IMR-90 (cell line): ENCODE results near the gene RIMS3. TPM values are rescaled to one million over a fixed set of nuclear protein-coding genes. Genes with fewer than 3 reads are reported as not detected.

Experiments used
- ATAC-seq: fragments of 200-7000 bp; cut with Tn5 transposase; 2 replicates; pipeline ENCODE4 v1.9.1; 2020; ENCODE audit warnings: low read depth, mild to moderate bottlenecking, moderate library complexity
- BruUV-seq: library from RNA; stranded (reverse); fragments of 400-500 nt; replicated peaks from 2 replicates; lab custom pipeline; 2021; lab: Mats Ljungman, UMichigan
- CTCF ChIA-PET: fragments of 300-600 bp; formaldehyde crosslinking; extraction: SDS; loops from one replicate; lab custom pipeline; 2021; ENCODE audit warnings: antibody characterized with exemption; lab: Yijun Ruan, JAX
- POLR2A ChIA-PET: fragments of 300-600 bp; sonication (Branson Sonifier 250); formaldehyde crosslinking; loops from one replicate; lab custom pipeline; 2022; ENCODE audit warnings: antibody characterized with exemption; ENCODE audit not compliant: unreplicated experiment; lab: Charles Lee
- DNase-seq: peaks from one replicate; pipeline ENCODE4 v3.0.0; 2013
- H2AFZ ChIP-seq: replicated peaks from 2 replicates; pipeline ENCODE3; 2013; ENCODE audit warnings: low read length, mild to moderate bottlenecking; ENCODE audit not compliant: poor library complexity
- H2AK5ac ChIP-seq: 2 replicates; pipeline ENCODE4 v1.6.1; 2013; ENCODE audit warnings: low read depth, low read length, inconsistent platforms
- H2AK9ac ChIP-seq: replicated peaks from 2 replicates; pipeline ENCODE3; 2013; ENCODE audit warnings: mild to moderate bottlenecking, low read depth, low read length, moderate library complexity; ENCODE audit not compliant: poor library complexity
- H2BK120ac ChIP-seq: 2 replicates; pipeline ENCODE4 v1.6.1; 2013; ENCODE audit warnings: low read depth, low read length, inconsistent platforms
- H2BK15ac ChIP-seq: 3 replicates; pipeline ENCODE4 v1.6.1; 2013; ENCODE audit warnings: low read depth, low read length, inconsistent platforms
- H2BK20ac ChIP-seq: 2 replicates; pipeline ENCODE4 v1.6.1; 2013; ENCODE audit warnings: low read depth, mild to moderate bottlenecking, inconsistent platforms, low read length, moderate library complexity
- H2BK5ac ChIP-seq: 2 replicates; pipeline ENCODE4 v1.6.1; 2013; ENCODE audit warnings: mild to moderate bottlenecking, low read depth, low read length, inconsistent platforms; ENCODE audit not compliant: poor library complexity, severe bottlenecking
- H3K14ac ChIP-seq: replicated peaks from 2 replicates; pipeline ENCODE4 v1.6.1; 2013; ENCODE audit warnings: low read depth, low read length, inconsistent platforms
- H3K18ac ChIP-seq: 2 replicates; pipeline ENCODE4 v1.6.1; 2013; ENCODE audit warnings: low read depth, low read length, control low read depth
- H3K23ac ChIP-seq: 2 replicates; pipeline ENCODE4 v1.6.1; 2013; ENCODE audit warnings: low read depth, low read length, inconsistent platforms
- H3K27ac ChIP-seq: 2 replicates; pipeline ENCODE4 v1.5.1; 2013; ENCODE audit warnings: mild to moderate bottlenecking, control low read depth, low read length; ENCODE audit not compliant: insufficient read depth
- H3K27me3 ChIP-seq: 2 replicates; pipeline ENCODE4 v1.6.1; 2013; ENCODE audit warnings: low read length; ENCODE audit not compliant: control insufficient read depth, insufficient read depth
- H3K36me3 ChIP-seq: 2 replicates; pipeline ENCODE4 v1.6.1; 2013; ENCODE audit warnings: low read length, mixed read lengths; ENCODE audit not compliant: control insufficient read depth, insufficient read depth
- H3K4ac ChIP-seq: 2 replicates; pipeline ENCODE4 v1.6.1; 2013; ENCODE audit warnings: low read depth, low read length, inconsistent platforms
- H3K4me1 ChIP-seq: 2 replicates; pipeline ENCODE4 v1.6.1; 2013; ENCODE audit warnings: low read length, mixed read lengths; ENCODE audit not compliant: control insufficient read depth, insufficient read depth
- H3K4me2 ChIP-seq: 2 replicates; pipeline ENCODE4 v1.6.1; 2013; ENCODE audit warnings: low read depth, mild to moderate bottlenecking, control low read depth, low read length, moderate library complexity
- H3K4me3 ChIP-seq: 2 replicates; pipeline ENCODE4 v1.5.1; 2013; ENCODE audit warnings: low read depth, mild to moderate bottlenecking, control low read depth, low read length, moderate library complexity; ENCODE audit not compliant: insufficient read depth
- H3K56ac ChIP-seq: 2 replicates; pipeline ENCODE4 v1.6.1; 2013; ENCODE audit warnings: low read length, inconsistent platforms; ENCODE audit not compliant: insufficient read depth; ENCODE audit errors: extremely low read depth
- H3K79me1 ChIP-seq, 2 experiments: 2 replicates each; pipeline ENCODE4 v1.6.1; 2013; ENCODE audit warnings: low read length in 2 of 2, inconsistent platforms in 1 of 2, low read depth in 1 of 2
- H3K9ac ChIP-seq: 2 replicates; pipeline ENCODE4 v1.6.1; 2013; ENCODE audit warnings: low read depth, low read length, control low read depth
- H3K9me1 ChIP-seq: 2 replicates; pipeline ENCODE4 v1.6.1; 2013; ENCODE audit warnings: low read length, inconsistent platforms; ENCODE audit not compliant: insufficient read depth
- H3K9me3 ChIP-seq: 2 replicates; pipeline ENCODE4 v1.6.1; 2013; ENCODE audit warnings: low read length; ENCODE audit not compliant: control insufficient read depth, insufficient read depth
- H4K20me1 ChIP-seq: 2 replicates; pipeline ENCODE4 v1.6.1; 2013; ENCODE audit warnings: low read length, inconsistent platforms; ENCODE audit not compliant: insufficient read depth
- H4K5ac ChIP-seq: 2 replicates; pipeline ENCODE4 v1.6.1; 2013; ENCODE audit warnings: mild to moderate bottlenecking, low read depth, low read length, control low read depth
- H4K8ac ChIP-seq, 2 experiments: 2 replicates each; pipeline ENCODE4 v1.6.1; 2013; ENCODE audit warnings: low read depth in 2 of 2, low read length in 2 of 2, control low read depth in 1 of 2, inconsistent platforms in 1 of 2
- H4K91ac ChIP-seq: 2 replicates; pipeline ENCODE4 v1.6.1; 2013; ENCODE audit warnings: low read depth, low read length, inconsistent platforms; ENCODE audit not compliant: insufficient read depth
- BHLHE40 ChIP-seq: fragments of 150-350 bp; IDR thresholded peaks from 2 replicates; pipeline ENCODE4 v1.6.1; 2016; ENCODE audit warnings: mild to moderate bottlenecking, low read depth, low read length
- CEBPB ChIP-seq: IDR thresholded peaks from 2 replicates; pipeline ENCODE4 v1.6.1; 2012; ENCODE audit warnings: low read depth, low read length, improper control_type of control experiment
- CHD1 ChIP-seq: IDR thresholded peaks from 2 replicates; pipeline ENCODE4 v1.6.1; 2012; ENCODE audit warnings: low read depth, low read length, improper control_type of control experiment
- FOS ChIP-seq: fragments of 150-350 bp; IDR thresholded peaks from 2 replicates; pipeline ENCODE4 v1.6.1; 2016; ENCODE audit warnings: low read depth, low read length
- MAFK ChIP-seq: IDR thresholded peaks from 2 replicates; pipeline ENCODE4 v1.6.1; 2012; ENCODE audit warnings: low read depth, low read length, improper control_type of control experiment
- MAZ ChIP-seq: IDR thresholded peaks from 2 replicates; pipeline ENCODE4 v1.6.1; 2012; ENCODE audit warnings: low read depth, mild to moderate bottlenecking, low read length, improper control_type of control experiment, moderate library complexity, borderline replicate concordance
- NFE2L2 ChIP-seq: fragments of 150-350 bp; IDR thresholded peaks from 2 replicates; pipeline ENCODE4 v1.6.1; 2016; ENCODE audit warnings: low read depth, mild to moderate bottlenecking, low read length
- POLR2A ChIP-seq: IDR thresholded peaks from 2 replicates; pipeline ENCODE4 v1.6.1; 2012; ENCODE audit warnings: mild to moderate bottlenecking, low read depth, low read length
- RCOR1 ChIP-seq: IDR thresholded peaks from 2 replicates; pipeline ENCODE4 v1.6.1; 2012; ENCODE audit warnings: mild to moderate bottlenecking, low read length, improper control_type of control experiment; ENCODE audit not compliant: insufficient replicate concordance
- RFX5 ChIP-seq: IDR thresholded peaks from 2 replicates; pipeline ENCODE4 v1.8.0; 2012; ENCODE audit warnings: low read depth, mild to moderate bottlenecking, low read length, moderate library complexity
- SMC3 ChIP-seq: fragments of 150-350 bp; IDR thresholded peaks from 2 replicates; pipeline ENCODE4 v1.6.1; 2016; ENCODE audit warnings: low read depth, mild to moderate bottlenecking, antibody characterized with exemption, low read length, moderate library complexity
- USF2 ChIP-seq: fragments of 150-350 bp; IDR thresholded peaks from 2 replicates; pipeline ENCODE4 v1.6.1; 2017; ENCODE audit warnings: mild to moderate bottlenecking, antibody characterized with exemption, low read length, low read depth
- whole genome bisulfite sequencing, 2 experiments: methylation state at CpG; one replicate each; pipeline versions ENCODE4 v1.1.5 to v1.1.7; 2013; ENCODE audit warnings: missing lambda C conversion rate in 2 of 2; ENCODE audit not compliant: insufficient read length in 1 of 2; ENCODE audit errors: extremely low coverage in 2 of 2; 5-methylcytosine and 5-hydroxymethylcytosine counted together
- dilution Hi-C: fragments of 300-500 bp; cut with HindIII; formaldehyde crosslinking; loops from one replicate; pipeline ENCODE4 v1.14.3; 2018; ENCODE audit warnings: low sequenced_read_pairs; ENCODE audit not compliant: unreplicated experiment
- in situ Hi-C: fragments of 300-500 bp; cut with MboI; formaldehyde crosslinking; loops from 3 replicates; pipeline ENCODE4 v1.14.3; 2019; ENCODE audit warnings: low sequenced_read_pairs, inconsistent platforms, mixed read lengths
- intact Hi-C: fragments of 100-400 bp; cut with micrococcal nuclease; formaldehyde crosslinking; loops from 2 replicates; pipeline ENCODE4 v1.10.0; 2022
- polyA plus RNA-seq, 3 experiments: library from polyadenylated mRNA; depleted of rRNA; stranded (reverse); fragments of >200 nt; gene quantifications; 2 replicates each; pipeline ENCODE4 v1.2.3, GENCODE V29; 2012; ENCODE audit warnings: low replicate concordance in 1 of 3
- total RNA-seq: library from RNA; depleted of rRNA; stranded (reverse); fragments of >200 nt; gene quantifications from 2 replicates; pipeline ENCODE4 v1.2.3, GENCODE V29; 2012

Gene RIMS3
- total and polyA plus RNA-seq, 2 of the 4 experiments (the other 2 are of a cell fraction) = 0.10 to 0.36 TPM

- no peak for TF ChIP-seq USF2
- TF ChIP-seq BHLHE40 = no peak
- no peak for TF ChIP-seq RFX5
- TF ChIP-seq SMC3 = no peak
- TF ChIP-seq CHD1 = no peak
- no peak for TF ChIP-seq NFE2L2
- no peak for TF ChIP-seq MAFK
- TF ChIP-seq FOS = no peak
- TF ChIP-seq POLR2A = no peak
- no peak for TF ChIP-seq RCOR1
- TF ChIP-seq CEBPB = no peak
- no peak for TF ChIP-seq MAZ
- Histone ChIP-seq H3K9me1 (no peaks in the 10 kb centered on the region; the same call in 1 of the 2 replicates), H2AK9ac (no peak overlapping the region), H3K4ac (no peak overlapping the region), H2BK15ac (no peak overlapping the region), H2BK20ac (no peak overlapping the region), H3K9me3 (no peaks in the 10 kb centered on the region), H3K27ac (no peak overlapping the region), H3K23ac (no peak overlapping the region), H2BK120ac (no peak overlapping the region), H3K36me3 (no peaks in the 10 kb centered on the region), H3K4me1 (no peaks in the 10 kb centered on the region), H4K20me1 (no peaks in the 10 kb centered on the region), H3K18ac (no peak overlapping the region), H4K91ac (no peak overlapping the region), H3K56ac (no peak overlapping the region), H2AFZ (no peak overlapping the region), H3K27me3 (no peaks in the 10 kb centered on the region), H3K79me1 (peaks cover 30 to 61% of the 10 kb centered on the region in 2 experiments), H3K4me2 (no peak overlapping the region), H4K5ac (no peak overlapping the region), H3K4me3 (no peak overlapping the region), H3K14ac (no peak overlapping the region), H4K8ac (no peak overlapping the region), H2AK5ac (no peak overlapping the region), H2BK5ac (no peak overlapping the region), H3K9ac (no peak overlapping the region)
- intact Hi-C loops = no loop called here
- dilution Hi-C loops = no loop called here
- ChIA-PET POLR2A (no interaction called here), CTCF (no interaction called here)
- in situ Hi-C loops = no loop called here
- no CpG with 5 or more reads among the region's 3 CpGs for WGBS, 2 experiments
- BruUV-seq = no TSS peak
- no peak for DNase-seq
- ATAC-seq = no peak
These were observed 36.2 kb upstream of the RIMS3 start for GRCh38 chr1:40701684-40702083.
